Caco-2 (cell line): Measurements from ENCODE around the gene SH2D1B. TPM values are rescaled to one million over a fixed set of nuclear protein-coding genes. Genes with fewer than 3 reads are reported as not detected.
"Not testable (repeated sequence)": the region's sequence is repeated elsewhere in the genome, so short reads cannot be mapped to it uniquely, and the experiment has no call there.

Source experiments
- BruUV-seq: library from RNA; stranded (reverse); fragments of 400-500 nt; replicated peaks from 2 replicates; lab custom pipeline; 2021; lab: Mats Ljungman, UMichigan
- CTCF ChIA-PET: fragments of 300-600 bp; sonication (Branson Sonifier 250); formaldehyde crosslinking; loops from one replicate; lab custom pipeline; 2022; ENCODE audit warnings: antibody characterized with exemption; lab: Charles Lee
- POLR2A ChIA-PET: fragments of 300-600 bp; sonication (Branson Sonifier 250); formaldehyde crosslinking; loops from one replicate; lab custom pipeline; 2022; ENCODE audit warnings: antibody characterized with exemption; lab: Charles Lee
- DNase-seq, 2 experiments: peaks; one replicate each; pipeline versions ENCODE4 v3.0.0 to v3.0.0-alpha.2; 2020 to 2022
- H3K27me3 ChIP-seq: replicated peaks from 2 replicates; pipeline ENCODE4 v1.6.0; 2011; ENCODE audit warnings: low read length; ENCODE audit not compliant: control insufficient read depth, insufficient read depth
- H3K36me3 ChIP-seq: 2 replicates; pipeline ENCODE4 v1.5.1; 2011; ENCODE audit warnings: low read length; ENCODE audit not compliant: control insufficient read depth, insufficient read depth
- H3K4me1 ChIP-seq: fragments of 250-450 bp; sonication (Bioruptor Pico); 2 replicates; pipeline ENCODE4 v1.5.1; 2020; ENCODE audit warnings: mild to moderate bottlenecking
- H3K4me3 ChIP-seq: 2 replicates; pipeline ENCODE4 v1.5.1; 2011; ENCODE audit warnings: low read depth, mild to moderate bottlenecking, control low read depth, low read length
- H3K9me3 ChIP-seq: fragments of 250-450 bp; sonication (Bioruptor Pico); 2 replicates; pipeline ENCODE4 v1.5.1; 2020; ENCODE audit warnings: mild to moderate bottlenecking, moderate library complexity
- H3K27ac Mint-ChIP-seq: one replicate; pipeline ENCODE4 v1.8.0; 2022; ENCODE audit warnings: mixed read lengths; ENCODE audit not compliant: unreplicated experiment
- H3K27me3 Mint-ChIP-seq: one replicate; pipeline ENCODE4 v1.8.0; 2022; ENCODE audit warnings: mixed read lengths; ENCODE audit not compliant: insufficient read depth, unreplicated experiment
- H3K36me3 Mint-ChIP-seq: one replicate; pipeline ENCODE4 v1.8.0; 2022; ENCODE audit warnings: mild to moderate bottlenecking, mixed read lengths; ENCODE audit not compliant: insufficient read depth, unreplicated experiment
- H3K4me1 Mint-ChIP-seq: one replicate; pipeline ENCODE4 v1.8.0; 2022; ENCODE audit warnings: low read depth, mixed read lengths; ENCODE audit not compliant: unreplicated experiment
- H3K4me3 Mint-ChIP-seq: one replicate; pipeline ENCODE4 v1.8.0; 2022; ENCODE audit warnings: mild to moderate bottlenecking, moderate library complexity, mixed read lengths; ENCODE audit not compliant: unreplicated experiment
- H3K9me3 Mint-ChIP-seq: one replicate; pipeline ENCODE4 v1.8.0; 2022; ENCODE audit warnings: mixed read lengths; ENCODE audit not compliant: unreplicated experiment
- intact Hi-C: fragments of 100-400 bp; cut with micrococcal nuclease; formaldehyde crosslinking; loops from one replicate; pipeline ENCODE4 v1.10.0; 2022; ENCODE audit not compliant: unreplicated experiment
- total RNA-seq: library from RNA; stranded (reverse); gene quantifications from 2 replicates; pipeline ENCODE4 v1.2.3, GENCODE V29; 2022
- TF ChIP-seq, protein P1 (sequence below), 2 experiments: fragments of 200-600 bp in 1 of 2; IDR thresholded peaks; 1 replicate in 1 of 2; 2 replicates in 1 of 2; pipeline versions ENCODE4 v1.5.1 to v1.8.0; 2011 to 2022; ENCODE audit warnings: antibody characterized with exemption in 1 of 2, control low read depth in 1 of 2, inconsistent platforms in 1 of 2, low read depth in 1 of 2, low read length in 1 of 2, mild to moderate bottlenecking in 1 of 2, moderate library complexity in 1 of 2; ENCODE audit not compliant: insufficient read depth in 1 of 2, severe bottlenecking in 1 of 2, unreplicated experiment in 1 of 2

SH2D1B gene
- total RNA-seq, 1 experiment from 2014 or later = not detected

- no peaks in the 10 kb centered on the region for H3K4me1 Mint-ChIP-seq
- BruUV-seq = no TSS peak
Observed at GRCh38 chr1:162420120-162420519, 8.2 kb upstream of the SH2D1B start.

GRCh38 chr1:162419450-162419931, 7.6 kb upstream of the SH2D1B start:
- CTCF ChIA-PET, H3K4me3 ChIP-seq, H3K36me3 ChIP-seq, H3K36me3 Mint-ChIP-seq, H3K27ac Mint-ChIP-seq, H3K27me3 ChIP-seq, H3K4me1 ChIP-seq, H3K27me3 Mint-ChIP-seq, H3K4me1 Mint-ChIP-seq, H3K9me3 ChIP-seq, intact Hi-C loops, H3K4me3 Mint-ChIP-seq, BruUV-seq, H3K9me3 Mint-ChIP-seq, POLR2A ChIA-PET: not testable (repeated sequence)
- peak in 1 of 2 experiments; percentile 5 for DNase-seq

More at GRCh38 chr1:162420120-162420519, 8.2 kb upstream of the SH2D1B start:
- TF ChIP-seq, protein P1, sequence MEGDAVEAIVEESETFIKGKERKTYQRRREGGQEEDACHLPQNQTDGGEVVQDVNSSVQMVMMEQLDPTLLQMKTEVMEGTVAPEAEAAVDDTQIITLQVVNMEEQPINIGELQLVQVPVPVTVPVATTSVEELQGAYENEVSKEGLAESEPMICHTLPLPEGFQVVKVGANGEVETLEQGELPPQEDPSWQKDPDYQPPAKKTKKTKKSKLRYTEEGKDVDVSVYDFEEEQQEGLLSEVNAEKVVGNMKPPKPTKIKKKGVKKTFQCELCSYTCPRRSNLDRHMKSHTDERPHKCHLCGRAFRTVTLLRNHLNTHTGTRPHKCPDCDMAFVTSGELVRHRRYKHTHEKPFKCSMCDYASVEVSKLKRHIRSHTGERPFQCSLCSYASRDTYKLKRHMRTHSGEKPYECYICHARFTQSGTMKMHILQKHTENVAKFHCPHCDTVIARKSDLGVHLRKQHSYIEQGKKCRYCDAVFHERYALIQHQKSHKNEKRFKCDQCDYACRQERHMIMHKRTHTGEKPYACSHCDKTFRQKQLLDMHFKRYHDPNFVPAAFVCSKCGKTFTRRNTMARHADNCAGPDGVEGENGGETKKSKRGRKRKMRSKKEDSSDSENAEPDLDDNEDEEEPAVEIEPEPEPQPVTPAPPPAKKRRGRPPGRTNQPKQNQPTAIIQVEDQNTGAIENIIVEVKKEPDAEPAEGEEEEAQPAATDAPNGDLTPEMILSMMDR (IDR thresholded peaks at IDR 0.05; ENCODE audit: insufficient read depth in 1 of 2, low read depth in 1 of 2, low read length in 1 of 2, severe bottlenecking in 1 of 2, unreplicated experiment in 1 of 2) = no peak
- no peaks in the 10 kb centered on the region for H3K4me1 ChIP-seq
- H3K27me3 ChIP-seq = no peaks in the 10 kb centered on the region
- Mint-ChIP-seq H3K36me3 (no peaks in the 10 kb centered on the region), H3K27me3 (peaks cover 3% of the 10 kb centered on the region), H3K4me3 (no peak overlapping the region), H3K9me3 (no peaks in the 10 kb centered on the region), H3K27ac (no peak overlapping the region)
- no peak for DNase-seq
- intact Hi-C loops = no loop called here
- H3K36me3 ChIP-seq = no peaks in the 10 kb centered on the region
- ChIA-PET CTCF (no interaction called here), POLR2A (no interaction called here)
- no peaks in the 10 kb centered on the region for H3K9me3 ChIP-seq
- H3K4me3 ChIP-seq = no peak overlapping the region

DNA sequence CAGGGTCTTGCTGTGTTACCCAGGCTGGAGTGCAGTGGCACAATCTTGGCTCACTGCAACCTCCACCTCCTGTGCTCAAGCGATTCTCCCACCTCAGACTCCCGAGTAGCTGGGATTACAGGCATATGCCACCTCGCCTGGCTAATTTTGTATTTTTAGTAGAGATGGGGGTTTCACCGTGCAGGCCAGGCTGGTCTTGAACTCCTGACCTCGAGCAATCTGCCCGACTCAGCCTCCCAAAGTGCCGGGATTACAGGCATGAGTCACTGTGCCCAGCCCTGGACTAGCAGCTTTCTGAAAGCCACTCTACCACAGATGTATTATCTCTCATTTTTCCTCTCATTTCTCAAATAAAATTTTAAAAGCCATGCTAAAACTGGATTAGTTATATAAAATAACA, 6.6 kb upstream of the SH2D1B start:
- H3K36me3 ChIP-seq, H3K27me3 Mint-ChIP-seq, H3K9me3 ChIP-seq, CTCF ChIA-PET, H3K27ac Mint-ChIP-seq, BruUV-seq, POLR2A ChIA-PET, H3K4me1 Mint-ChIP-seq, H3K4me1 ChIP-seq, DNase-seq, H3K27me3 ChIP-seq, H3K36me3 Mint-ChIP-seq, H3K9me3 Mint-ChIP-seq, H3K4me3 Mint-ChIP-seq, H3K4me3 ChIP-seq, intact Hi-C loops: not testable (repeated sequence)

DNA sequence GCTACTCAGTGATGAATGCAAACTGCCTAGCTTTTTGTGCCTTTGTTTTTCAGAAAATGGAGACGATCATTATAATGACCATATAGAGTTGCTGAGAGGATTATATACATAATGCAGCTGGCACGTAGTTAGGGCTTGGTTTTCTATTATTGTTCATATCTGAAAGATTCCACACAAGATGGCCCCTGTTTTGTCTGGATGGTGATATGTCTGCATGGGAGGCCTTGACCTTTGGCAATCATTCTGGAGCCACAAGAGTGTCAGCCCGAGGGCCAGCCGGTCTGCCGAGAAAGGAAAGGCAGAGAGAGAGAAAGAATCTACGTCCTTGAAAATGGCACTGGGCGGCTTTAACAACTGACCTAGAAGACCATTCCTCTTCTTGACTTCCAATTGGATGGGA, 5.7 kb upstream of the SH2D1B start:
- no TSS peak for BruUV-seq

More for the DNA sequence above, 5.7 kb upstream of the SH2D1B start:
- TF ChIP-seq, protein P1 (IDR thresholded peaks at IDR 0.05; ENCODE audit: insufficient read depth in 1 of 2, low read depth in 1 of 2, low read length in 1 of 2, severe bottlenecking in 1 of 2, unreplicated experiment in 1 of 2) = no peak
- Histone ChIP-seq H3K4me1 (no peaks in the 10 kb centered on the region), H3K36me3 (no peaks in the 10 kb centered on the region), H3K27me3 (no peaks in the 10 kb centered on the region), H3K4me3 (no peak overlapping the region), H3K9me3 (no peaks in the 10 kb centered on the region)
- no peaks in the 10 kb centered on the region for H3K4me1 Mint-ChIP-seq
- no peak for DNase-seq
- intact Hi-C loops = no loop called here
- no peak overlapping the region for H3K4me3 Mint-ChIP-seq
- no peaks in the 10 kb centered on the region for H3K9me3 Mint-ChIP-seq
- CTCF ChIA-PET = no interaction called here
- peaks cover 3% of the 10 kb centered on the region for H3K27me3 Mint-ChIP-seq
- H3K27ac Mint-ChIP-seq = no peak overlapping the region
- H3K36me3 Mint-ChIP-seq = no peaks in the 10 kb centered on the region
- POLR2A ChIA-PET = no interaction called here
